ENCODE measurements around the gene FGD4.

The FGD4 gene

GRCh38 chr12:32460638-32461037 is 61.3 kb downstream of the FGD4 start:
- DNase-seq: no peak

GRCh38 chr12:32462908-32463307 is 63.5 kb downstream of the FGD4 start:
- no peak for DNase-seq

DNA sequence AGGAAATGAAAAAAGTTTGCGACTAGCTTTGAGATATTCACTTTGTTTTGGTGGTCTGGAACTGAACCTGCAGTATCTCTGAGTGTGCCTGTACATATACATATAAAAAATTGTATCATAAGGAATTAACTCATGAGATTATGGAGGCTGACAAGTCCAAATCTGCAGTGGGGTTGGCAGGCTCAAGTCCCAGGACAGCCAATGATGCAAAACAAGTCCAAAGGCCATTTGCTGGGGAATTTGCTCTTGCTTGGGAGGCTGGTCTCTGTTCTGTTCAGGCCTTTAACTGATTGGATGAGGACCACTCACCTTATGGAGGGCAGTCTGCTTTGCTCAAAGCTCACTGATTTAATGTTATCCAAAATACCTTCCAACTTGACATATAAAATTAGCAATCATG is 66.8 kb downstream of the FGD4 start:
- DNase-seq: no peak

GRCh38 chr12:32466986-32467711 is 67.8 kb downstream of the FGD4 start:
- no peak for DNase-seq

- DNase-seq: no peak
Measured at GRCh38 chr12:32467959-32468863, 68.9 kb downstream of the FGD4 start.

DNA sequence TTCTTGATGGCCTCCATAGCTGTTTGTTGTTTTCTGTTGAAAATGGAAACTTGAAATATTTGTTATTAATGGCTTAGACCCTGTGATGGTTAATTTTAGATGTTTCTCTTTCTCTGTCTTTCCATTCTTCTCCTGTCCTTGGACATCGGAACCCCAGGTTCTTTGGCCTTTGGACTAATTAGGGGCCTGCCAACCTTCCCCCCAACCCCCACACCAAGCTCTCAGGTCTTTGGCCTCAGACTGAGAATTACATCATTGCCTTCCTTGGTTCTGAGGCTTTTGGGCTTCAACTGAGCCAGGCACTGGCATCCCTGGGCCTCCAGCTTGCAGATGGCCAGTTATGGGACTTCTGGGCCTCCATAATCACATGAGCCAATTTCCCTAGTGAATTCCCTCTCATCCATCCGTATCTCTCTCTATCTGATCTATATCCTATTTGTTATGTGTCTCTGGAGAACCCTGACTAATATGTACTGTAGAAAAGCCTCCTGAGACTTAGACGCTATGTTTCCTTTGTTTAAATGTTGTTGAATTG is 71.6 kb downstream of the FGD4 start:
- no peak for DNase-seq

- no peak for DNase-seq
Measured at GRCh38 chr12:32471591-32472001, 72.2 kb downstream of the FGD4 start.

- no peak for DNase-seq
Measured at GRCh38 chr12:32475724-32476123, 76.4 kb downstream of the FGD4 start.

DNA sequence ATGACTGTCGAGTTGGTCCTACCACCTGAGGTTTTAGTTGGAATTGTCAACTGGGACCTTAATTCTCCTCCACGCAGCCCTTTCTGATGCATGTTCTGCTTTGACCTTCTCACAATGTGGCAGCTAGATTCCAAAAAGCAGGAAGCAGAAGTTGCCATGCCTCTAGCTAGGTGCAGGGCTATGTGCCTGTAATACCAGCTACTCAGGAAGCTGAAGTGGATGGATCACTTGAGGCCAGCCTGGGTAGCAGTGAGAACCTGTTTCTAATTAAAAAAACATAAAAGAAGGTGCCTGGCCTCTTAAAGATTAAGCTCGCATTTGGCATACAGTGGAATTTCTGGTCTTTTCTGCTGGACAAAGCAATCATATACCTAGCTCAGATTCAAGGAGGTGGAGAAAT is 77.1 kb downstream of the FGD4 start:
- DNase-seq: no peak

DNA sequence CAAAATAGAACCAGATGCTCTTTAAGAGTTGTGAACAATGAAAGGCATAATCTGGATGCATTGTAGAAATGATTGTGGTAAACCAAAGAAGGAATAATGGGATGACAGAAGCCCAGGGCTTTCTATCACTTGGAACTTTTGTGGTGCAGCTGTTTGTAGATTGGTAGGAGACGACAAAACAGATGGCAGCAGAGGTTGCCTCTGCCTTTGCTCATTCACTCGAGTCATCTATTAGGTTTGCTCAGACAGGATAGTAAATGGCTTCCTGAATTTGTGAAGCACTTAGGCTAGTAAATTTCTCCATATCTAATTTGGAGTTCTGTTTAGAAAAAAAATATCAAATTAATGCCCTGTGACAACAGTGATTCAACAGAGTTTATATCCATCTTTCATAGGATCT is 78.4 kb downstream of the FGD4 start:
- DNase-seq: no peak

DNA sequence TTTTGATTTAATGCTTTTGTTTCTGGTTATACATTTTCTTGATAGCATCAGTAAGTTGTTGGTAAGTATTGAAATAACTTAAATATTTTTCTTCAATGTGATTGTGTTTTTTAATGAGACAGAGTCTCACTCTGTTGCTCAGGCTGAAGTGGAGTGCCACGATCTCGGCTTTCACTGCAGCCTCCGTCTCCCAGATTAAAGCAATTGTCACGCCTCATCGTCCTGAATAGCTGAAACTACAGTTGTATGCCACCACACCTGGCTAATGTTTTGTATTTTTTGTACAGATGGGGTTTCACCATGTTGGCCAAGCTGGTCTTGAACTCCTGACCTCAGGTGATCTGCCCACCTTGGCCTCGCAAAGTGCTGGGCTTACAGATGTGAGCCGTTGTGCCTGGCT is 78.8 kb downstream of the FGD4 start:
- no peak for DNase-seq

DNA sequence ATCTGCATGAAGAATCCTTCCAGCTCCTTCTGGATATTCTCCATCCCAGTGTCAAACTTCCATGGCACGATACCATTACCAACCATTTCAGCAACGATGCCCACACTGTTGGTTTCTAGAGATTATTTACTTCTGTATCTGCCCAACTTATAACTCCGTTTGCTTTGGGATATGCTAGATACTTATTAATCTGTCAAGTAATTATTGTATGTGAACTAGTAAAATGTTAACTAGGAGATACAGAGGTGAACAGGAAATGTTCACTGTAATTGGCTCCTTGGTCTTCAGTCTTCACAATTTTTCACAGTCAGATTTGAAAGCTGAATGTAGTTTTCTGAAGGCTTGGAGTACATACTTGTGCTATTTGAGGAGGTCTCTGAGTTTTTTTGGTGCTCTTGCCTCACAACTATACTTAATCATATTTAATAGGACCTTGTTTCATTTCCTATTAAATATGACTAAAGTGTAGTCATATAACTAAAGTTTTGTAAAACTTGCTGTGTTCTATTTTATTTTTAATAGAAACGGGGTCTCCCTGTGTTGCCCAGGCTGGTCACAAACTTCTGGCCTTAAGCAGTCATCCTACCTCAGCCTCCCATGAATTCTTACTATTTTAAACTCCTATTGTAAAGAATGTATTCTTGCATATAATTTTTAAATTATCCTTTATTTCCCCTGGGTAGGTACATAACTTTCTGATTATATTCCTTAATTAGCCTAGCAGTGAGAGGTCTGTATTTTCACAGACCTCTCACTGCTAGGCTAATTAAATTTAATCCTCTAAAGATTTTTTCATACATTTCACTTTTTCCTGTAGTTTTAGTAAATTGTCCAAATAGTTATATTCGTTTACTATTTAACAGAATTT is 79.7 kb downstream of the FGD4 start:
- no peak for DNase-seq

- no peak for DNase-seq
Measured at GRCh38 chr12:32482226-32482625, 82.9 kb downstream of the FGD4 start.

- no peak for DNase-seq
Measured at GRCh38 chr12:32483499-32483898, 84.1 kb downstream of the FGD4 start.

GRCh38 chr12:32483993-32484392 is 84.6 kb downstream of the FGD4 start:
- no peak for DNase-seq

DNA sequence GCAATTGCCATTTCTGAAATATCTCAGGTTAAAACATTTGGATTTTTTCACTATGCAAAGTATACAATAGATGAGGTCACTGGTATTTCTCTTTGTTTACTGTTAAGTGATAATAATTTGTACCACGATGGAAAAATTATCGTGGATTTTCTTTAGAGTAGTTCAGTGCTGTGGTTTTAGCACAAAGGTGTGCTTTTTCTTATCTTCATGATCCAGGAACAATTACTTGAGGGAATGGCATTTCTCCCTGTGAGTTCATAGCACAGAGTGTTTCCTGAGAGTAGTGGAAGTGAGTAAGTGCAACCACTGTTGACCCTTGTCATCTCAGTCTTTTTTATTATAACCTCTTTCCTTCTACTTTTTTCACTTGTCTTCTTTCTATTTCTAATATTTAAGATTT is 86.8 kb downstream of the FGD4 start:
- no peak for DNase-seq

GRCh38 chr12:32488132-32488531 is 88.8 kb downstream of the FGD4 start:
- DNase-seq: no peak

DNA sequence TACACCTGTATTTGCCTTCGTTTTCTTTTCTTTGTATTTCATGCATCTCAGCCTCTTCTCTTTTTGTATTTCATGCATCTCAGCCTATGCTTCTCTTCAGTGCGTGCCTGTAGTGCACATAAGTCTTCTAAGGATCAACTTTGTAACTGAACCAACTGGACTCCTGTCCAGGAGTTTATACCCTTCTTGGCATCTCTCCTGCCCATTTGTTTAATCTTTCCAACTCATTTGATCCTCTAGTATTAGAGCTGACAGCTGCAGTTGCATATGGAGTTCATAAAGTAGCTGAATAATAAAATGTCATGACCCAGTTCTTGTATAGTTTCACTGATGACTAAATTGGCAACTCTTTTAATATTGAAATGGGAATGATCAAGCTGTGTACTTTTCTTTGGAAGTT is 89.7 kb downstream of the FGD4 start:
- no peak for DNase-seq

GRCh38 chr12:32490801-32491200 is 91.4 kb downstream of the FGD4 start:
- no peak for DNase-seq

GRCh38 chr12:32493282-32493681 is 93.9 kb downstream of the FGD4 start:
- DNase-seq: no peak

DNA sequence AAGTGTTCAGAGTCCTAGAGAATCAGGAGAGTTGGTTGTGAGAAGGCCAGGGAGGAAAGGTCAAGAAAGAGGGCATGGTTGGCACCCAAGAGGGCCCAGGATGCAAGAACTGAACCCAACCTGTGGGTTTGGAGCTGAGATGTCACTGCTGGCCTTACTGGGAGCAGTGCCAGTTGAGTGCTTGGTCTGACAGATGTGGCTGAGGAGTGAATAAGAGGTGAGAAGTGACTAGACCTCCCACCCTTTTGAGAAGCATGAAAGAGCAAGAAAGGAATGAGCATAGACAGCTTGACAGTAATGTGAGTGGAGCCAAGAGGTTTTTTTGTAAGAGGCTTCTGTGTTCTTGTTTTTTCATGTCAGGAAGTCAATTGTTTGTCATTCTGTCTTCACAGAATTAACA is 95.3 kb downstream of the FGD4 start:
- no peak for DNase-seq

- no peak for DNase-seq
Measured at GRCh38 chr12:32496946-32497345, 97.6 kb downstream of the FGD4 start.

DNA sequence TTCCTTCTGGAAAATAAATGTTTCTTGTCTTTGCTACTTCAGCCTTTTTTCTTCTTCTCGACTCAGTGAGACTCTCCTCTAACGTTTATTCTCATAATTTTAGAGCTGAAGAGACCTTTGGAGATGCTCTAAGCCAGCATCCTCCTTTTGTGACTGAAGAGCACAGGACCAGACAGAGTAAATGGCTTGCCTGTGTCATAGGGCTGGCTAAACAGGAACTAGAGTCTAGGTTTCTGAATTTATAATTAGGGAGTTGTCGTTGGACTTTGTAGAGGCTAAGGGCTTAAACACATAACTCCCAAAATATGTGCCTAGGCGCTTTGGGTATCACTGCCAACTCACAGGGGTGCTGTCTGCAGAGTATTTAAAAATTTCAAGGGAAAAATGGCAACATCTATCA is 98.5 kb downstream of the FGD4 start:
- no peak for DNase-seq
